ENCODE data around the gene RALGDS.
"Not testable (repeated sequence)": the region's sequence is repeated elsewhere in the genome, so short reads cannot be mapped to it uniquely, and the experiment has no call there.

Gene RALGDS

DNA sequence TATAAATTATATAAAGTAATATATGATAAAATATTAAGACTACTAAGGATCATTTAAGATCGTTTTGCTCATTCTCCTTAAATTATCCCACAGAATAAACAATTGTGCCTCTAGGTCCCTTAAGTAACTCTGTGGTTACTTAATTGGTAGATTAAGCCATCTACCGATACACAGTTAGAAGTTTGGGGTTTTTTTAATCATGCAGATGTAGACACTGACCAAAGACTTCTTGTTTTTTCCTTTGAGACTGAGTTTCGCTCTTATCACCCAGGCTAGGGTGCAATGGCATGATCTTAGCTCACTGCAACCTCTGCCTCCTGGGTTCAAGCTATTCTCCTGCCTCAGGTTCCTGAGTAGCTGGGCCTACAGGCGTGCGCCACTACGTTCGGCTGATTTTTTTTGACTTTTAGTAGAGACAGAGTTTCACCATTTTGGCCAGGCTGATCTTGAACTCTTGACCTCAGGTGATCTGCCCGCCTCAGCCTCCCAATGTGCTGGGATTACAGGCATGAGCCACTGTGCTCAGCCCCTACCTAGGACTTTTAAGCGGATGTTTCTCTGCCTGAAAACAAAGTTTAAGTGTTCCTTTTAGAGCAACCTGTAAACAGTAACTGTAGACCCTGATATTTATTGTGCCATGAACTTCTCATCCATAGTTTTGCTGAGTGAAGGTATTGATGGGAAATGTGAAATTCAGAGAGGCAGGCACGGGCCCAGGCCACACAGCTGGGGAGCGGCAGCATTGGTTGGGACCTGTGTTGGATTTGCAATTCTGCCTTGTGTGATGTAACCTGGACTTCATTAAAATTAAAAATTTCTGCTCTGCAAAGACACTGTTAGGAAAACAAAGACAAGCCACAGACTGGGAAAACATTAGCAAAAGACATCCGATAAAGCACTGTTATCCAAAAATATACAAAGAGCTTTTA, 47.7 kb downstream of the RALGDS start:
- TF ChIP-seq, protein P1, sequence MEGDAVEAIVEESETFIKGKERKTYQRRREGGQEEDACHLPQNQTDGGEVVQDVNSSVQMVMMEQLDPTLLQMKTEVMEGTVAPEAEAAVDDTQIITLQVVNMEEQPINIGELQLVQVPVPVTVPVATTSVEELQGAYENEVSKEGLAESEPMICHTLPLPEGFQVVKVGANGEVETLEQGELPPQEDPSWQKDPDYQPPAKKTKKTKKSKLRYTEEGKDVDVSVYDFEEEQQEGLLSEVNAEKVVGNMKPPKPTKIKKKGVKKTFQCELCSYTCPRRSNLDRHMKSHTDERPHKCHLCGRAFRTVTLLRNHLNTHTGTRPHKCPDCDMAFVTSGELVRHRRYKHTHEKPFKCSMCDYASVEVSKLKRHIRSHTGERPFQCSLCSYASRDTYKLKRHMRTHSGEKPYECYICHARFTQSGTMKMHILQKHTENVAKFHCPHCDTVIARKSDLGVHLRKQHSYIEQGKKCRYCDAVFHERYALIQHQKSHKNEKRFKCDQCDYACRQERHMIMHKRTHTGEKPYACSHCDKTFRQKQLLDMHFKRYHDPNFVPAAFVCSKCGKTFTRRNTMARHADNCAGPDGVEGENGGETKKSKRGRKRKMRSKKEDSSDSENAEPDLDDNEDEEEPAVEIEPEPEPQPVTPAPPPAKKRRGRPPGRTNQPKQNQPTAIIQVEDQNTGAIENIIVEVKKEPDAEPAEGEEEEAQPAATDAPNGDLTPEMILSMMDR (IDR thresholded peaks at IDR 0.05; ENCODE audit: poor library complexity, severe bottlenecking): no peak
- Histone ChIP-seq H3K36me3 (ENCODE audit: low read depth) (no peaks in the 10 kb centered on the region), H3K4me1 (ENCODE audit: insufficient read depth, poor library complexity, severe bottlenecking) (peaks cover 6% of the 10 kb centered on the region)

DNA sequence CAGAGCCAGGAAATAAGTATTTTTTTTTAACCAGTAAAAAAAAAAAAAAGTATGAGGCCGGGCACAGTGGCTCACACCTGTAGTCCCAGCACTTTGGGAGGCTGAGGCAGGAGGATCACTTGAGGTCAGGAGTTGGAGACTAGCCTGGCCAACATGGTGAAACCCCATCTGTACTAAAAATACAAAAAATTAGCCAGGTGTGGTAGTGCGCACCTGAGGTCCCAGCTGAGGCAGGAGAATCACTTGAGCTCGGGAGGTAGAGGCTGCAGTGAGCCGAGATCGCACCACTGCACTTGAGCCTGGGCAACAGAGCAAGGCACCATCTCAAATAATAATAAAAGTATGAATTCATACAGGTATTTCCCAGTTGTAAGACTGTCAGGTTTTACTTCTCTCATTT, 48.8 kb downstream of the RALGDS start:
- not testable (repeated sequence) for H3K27me3 ChIP-seq (ENCODE audit: insufficient read depth, poor library complexity, severe bottlenecking); H3K9me3 ChIP-seq (ENCODE audit: severe bottlenecking); DNase-seq (ENCODE audit: low spot score); ATAC-seq (ENCODE audit: low read depth); H3K4me3 ChIP-seq (ENCODE audit: severe bottlenecking); H3K27ac ChIP-seq (ENCODE audit: poor library complexity, severe bottlenecking); H3K36me3 ChIP-seq (ENCODE audit: low read depth)
- peaks cover 13% of the 10 kb centered on the region for H3K4me1 ChIP-seq (ENCODE audit: insufficient read depth, poor library complexity, severe bottlenecking)

More for the DNA sequence above, 47.7 kb downstream of the RALGDS start:
- no peak overlapping the region for H3K27ac ChIP-seq (ENCODE audit: poor library complexity, severe bottlenecking)
- no peaks in the 10 kb centered on the region for H3K9me3 ChIP-seq (ENCODE audit: severe bottlenecking)
- no peaks in the 10 kb centered on the region for H3K27me3 ChIP-seq (ENCODE audit: insufficient read depth, poor library complexity, severe bottlenecking)
- H3K4me3 ChIP-seq (ENCODE audit: severe bottlenecking): no peak overlapping the region
- no peak for ATAC-seq (ENCODE audit: low read depth)
- no peak for DNase-seq (ENCODE audit: low spot score)

DNA sequence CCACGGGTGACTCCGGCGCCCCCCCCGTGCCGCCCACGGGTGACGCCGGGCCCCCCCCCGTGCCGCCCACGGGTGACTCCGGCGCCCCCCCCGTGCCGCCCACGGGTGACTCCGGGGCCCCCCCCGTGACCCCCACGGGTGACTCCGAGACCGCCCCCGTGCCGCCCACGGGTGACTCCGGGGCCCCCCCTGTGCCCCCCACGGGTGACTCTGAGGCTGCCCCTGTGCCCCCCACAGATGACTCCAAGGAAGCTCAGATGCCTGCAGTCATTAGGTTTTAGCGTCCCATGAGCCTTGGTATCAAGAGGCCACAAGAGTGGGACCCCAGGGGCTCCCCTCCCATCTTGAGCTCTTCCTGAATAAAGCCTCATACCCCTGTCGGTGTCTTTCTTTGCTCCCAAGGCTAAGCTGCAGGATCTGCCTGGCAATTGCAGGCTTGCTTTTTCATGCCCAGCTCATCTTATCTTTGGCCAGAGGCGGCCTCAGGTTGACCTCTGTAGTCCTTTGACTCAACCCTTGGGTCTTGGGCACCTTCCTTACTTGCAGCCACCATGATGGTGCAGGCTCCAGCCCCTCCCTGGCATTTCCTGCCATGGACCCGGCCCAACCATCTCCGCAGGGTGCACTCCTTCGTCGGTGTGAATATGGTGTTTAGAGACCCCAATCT, 49.4 kb downstream of the RALGDS start:
- Histone ChIP-seq H3K9me3 (ENCODE audit: severe bottlenecking) (no peaks in the 10 kb centered on the region), H3K4me1 (ENCODE audit: insufficient read depth, poor library complexity, severe bottlenecking) (peaks cover 13% of the 10 kb centered on the region), H3K27me3 (ENCODE audit: insufficient read depth, poor library complexity, severe bottlenecking) (no peaks in the 10 kb centered on the region), H3K4me3 (ENCODE audit: severe bottlenecking) (no peak overlapping the region), H3K36me3 (ENCODE audit: low read depth) (no peaks in the 10 kb centered on the region), H3K27ac (ENCODE audit: poor library complexity, severe bottlenecking) (no peak overlapping the region)
- TF ChIP-seq, protein P1 (IDR thresholded peaks at IDR 0.05; ENCODE audit: poor library complexity, severe bottlenecking): no peak
- DNase-seq (ENCODE audit: low spot score) (no peak), ATAC-seq (ENCODE audit: low read depth) (no peak)

DNA sequence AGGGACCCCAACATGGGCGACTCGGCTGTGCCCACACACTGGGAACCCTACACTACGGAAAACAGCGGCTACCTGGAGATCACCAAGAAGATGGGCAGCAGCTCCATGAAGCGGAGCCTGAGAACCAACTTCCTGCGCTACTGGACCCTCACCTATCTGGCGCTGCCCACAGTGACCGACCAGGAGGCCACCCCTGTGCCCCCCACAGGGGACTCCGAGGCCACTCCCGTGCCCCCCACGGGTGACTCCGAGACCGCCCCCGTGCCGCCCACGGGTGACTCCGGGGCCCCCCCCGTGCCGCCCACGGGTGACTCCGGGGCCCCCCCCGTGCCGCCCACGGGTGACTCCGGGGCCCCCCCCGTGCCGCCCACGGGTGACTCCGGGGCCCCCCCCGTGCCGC, 50.1 kb downstream of the RALGDS start:
- not testable (repeated sequence) for H3K4me3 ChIP-seq (ENCODE audit: severe bottlenecking); H3K9me3 ChIP-seq (ENCODE audit: severe bottlenecking); H3K27me3 ChIP-seq (ENCODE audit: insufficient read depth, poor library complexity, severe bottlenecking); ATAC-seq (ENCODE audit: low read depth); H3K27ac ChIP-seq (ENCODE audit: poor library complexity, severe bottlenecking); H3K36me3 ChIP-seq (ENCODE audit: low read depth); DNase-seq (ENCODE audit: low spot score)
- H3K4me1 ChIP-seq (ENCODE audit: insufficient read depth, poor library complexity, severe bottlenecking): peaks cover 13% of the 10 kb centered on the region

DNA sequence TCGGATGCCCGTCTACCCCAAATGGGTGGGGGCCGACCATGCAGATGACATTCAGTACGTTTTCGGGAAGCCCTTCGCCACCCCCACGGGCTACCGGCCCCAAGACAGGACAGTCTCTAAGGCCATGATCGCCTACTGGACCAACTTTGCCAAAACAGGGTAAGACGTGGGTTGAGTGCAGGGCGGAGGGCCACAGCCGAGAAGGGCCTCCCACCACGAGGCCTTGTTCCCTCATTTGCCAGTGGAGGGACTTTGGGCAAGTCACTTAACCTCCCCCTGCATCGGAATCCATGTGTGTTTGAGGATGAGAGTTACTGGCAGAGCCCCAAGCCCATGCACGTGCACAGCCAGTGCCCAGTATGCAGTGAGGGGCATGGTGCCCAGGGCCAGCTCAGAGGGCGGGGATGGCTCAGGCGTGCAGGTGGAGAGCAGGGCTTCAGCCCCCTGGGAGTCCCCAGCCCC, 50.5 kb downstream of the RALGDS start:
- H3K36me3 ChIP-seq (ENCODE audit: low read depth); DNase-seq (ENCODE audit: low spot score); H3K4me3 ChIP-seq (ENCODE audit: severe bottlenecking); H3K4me1 ChIP-seq (ENCODE audit: insufficient read depth, poor library complexity, severe bottlenecking); ATAC-seq (ENCODE audit: low read depth); H3K27ac ChIP-seq (ENCODE audit: poor library complexity, severe bottlenecking); H3K9me3 ChIP-seq (ENCODE audit: severe bottlenecking); H3K27me3 ChIP-seq (ENCODE audit: insufficient read depth, poor library complexity, severe bottlenecking): not testable (repeated sequence)

DNA sequence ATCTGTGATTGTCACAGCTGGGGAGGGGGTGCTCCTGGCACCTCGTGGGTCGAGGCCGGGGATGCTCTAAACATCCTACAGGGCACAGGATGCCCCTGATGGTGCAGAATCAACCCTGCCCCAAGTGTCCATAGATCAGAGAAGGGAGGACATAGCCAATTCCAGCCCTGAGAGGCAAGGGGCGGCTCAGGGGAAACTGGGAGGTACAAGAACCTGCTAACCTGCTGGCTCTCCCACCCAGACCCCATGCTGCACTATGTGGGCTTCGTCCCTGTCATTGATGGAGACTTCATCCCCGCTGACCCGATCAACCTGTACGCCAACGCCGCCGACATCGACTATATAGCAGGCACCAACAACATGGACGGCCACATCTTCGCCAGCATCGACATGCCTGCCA, 52.6 kb downstream of the RALGDS start:
- H3K27ac ChIP-seq (ENCODE audit: poor library complexity, severe bottlenecking); ATAC-seq (ENCODE audit: low read depth); H3K27me3 ChIP-seq (ENCODE audit: insufficient read depth, poor library complexity, severe bottlenecking); H3K4me3 ChIP-seq (ENCODE audit: severe bottlenecking); H3K9me3 ChIP-seq (ENCODE audit: severe bottlenecking); H3K4me1 ChIP-seq (ENCODE audit: insufficient read depth, poor library complexity, severe bottlenecking); DNase-seq (ENCODE audit: low spot score); H3K36me3 ChIP-seq (ENCODE audit: low read depth): not testable (repeated sequence)

Measured in RWPE2 (cell line).